ENCODE data around the gene CNGA3. TPM values are rescaled to one million over a fixed set of nuclear protein-coding genes. Genes with fewer than 3 reads are reported as not detected.

CNGA3 gene
- total RNA-seq, 2 experiments from 2014 or later, result not detected

GRCh38 chr2:98394595-98395153, 48.4 kb downstream of the CNGA3 start:
- H3K9me3 ChIP-seq (ENCODE audit: low read length), result no peaks in the 10 kb centered on the region
- no peak overlapping the region for H2AFZ ChIP-seq (ENCODE audit: low read length)
- H3K4me2 ChIP-seq (ENCODE audit: low read length), result no peak overlapping the region
- no peak for DNase-seq (ENCODE audit: low spot score)
- no peaks in the 10 kb centered on the region for H3K79me2 ChIP-seq (ENCODE audit: insufficient read depth, low read depth, low read length)
- H3K9me2 ChIP-seq (ENCODE audit: insufficient read depth, low read length), result no peaks in the 10 kb centered on the region
- no peaks in the 10 kb centered on the region for H3K36me3 ChIP-seq (ENCODE audit: insufficient read depth, low read length)
- H3K4me3 ChIP-seq (ENCODE audit: low read depth, low read length, poor library complexity, severe bottlenecking), result no peak overlapping the region
- CTCF ChIA-PET (ENCODE audit: unreplicated experiment), result no interaction called here
- H3K4me1 ChIP-seq (ENCODE audit: insufficient read depth, low read length, poor library complexity, severe bottlenecking), result no peaks in the 10 kb centered on the region
- H3K27ac ChIP-seq (ENCODE audit: low read depth, low read length, poor library complexity, severe bottlenecking), result no peak overlapping the region
- TF ChIP-seq EZH2phosphoT487 (IDR thresholded peaks at IDR 0.05; ENCODE audit: borderline replicate concordance, low read depth, low read length) (no peak), CTCF (conservative IDR thresholded peaks at IDR 0.05; ENCODE audit: low read length) (no peak)
- no TSS peak for BruUV-seq (replicated peaks)
- POLR2A ChIA-PET, result no interaction called here
- no peaks in the 10 kb centered on the region for H4K20me1 ChIP-seq (ENCODE audit: insufficient read depth, low read length)
- intact Hi-C loops (cut with micrococcal nuclease; ENCODE audit: unreplicated experiment), result no loop called here

- Histone ChIP-seq H3K79me2 (ENCODE audit: insufficient read depth, low read depth, low read length) (no peaks in the 10 kb centered on the region), H3K4me2 (ENCODE audit: low read length) (no peak overlapping the region), H3K4me1 (ENCODE audit: insufficient read depth, low read length, poor library complexity, severe bottlenecking) (no peaks in the 10 kb centered on the region), H3K9me2 (ENCODE audit: insufficient read depth, low read length) (no peaks in the 10 kb centered on the region), H4K20me1 (ENCODE audit: insufficient read depth, low read length) (no peaks in the 10 kb centered on the region), H3K27ac (ENCODE audit: low read depth, low read length, poor library complexity, severe bottlenecking) (no peak overlapping the region), H2AFZ (ENCODE audit: low read length) (no peak overlapping the region), H3K36me3 (ENCODE audit: insufficient read depth, low read length) (no peaks in the 10 kb centered on the region), H3K9me3 (ENCODE audit: low read length) (no peaks in the 10 kb centered on the region), H3K4me3 (ENCODE audit: low read depth, low read length, poor library complexity, severe bottlenecking) (no peak overlapping the region)
- BruUV-seq (replicated peaks), result no TSS peak
- POLR2A ChIA-PET, result no interaction called here
- TF ChIP-seq CTCF (conservative IDR thresholded peaks at IDR 0.05; ENCODE audit: low read length) (no peak), EZH2phosphoT487 (IDR thresholded peaks at IDR 0.05; ENCODE audit: borderline replicate concordance, low read depth, low read length) (no peak)
- DNase-seq (ENCODE audit: low spot score), result no peak
- intact Hi-C loops (cut with micrococcal nuclease; ENCODE audit: unreplicated experiment), result no loop called here
- CTCF ChIA-PET (ENCODE audit: unreplicated experiment), result no interaction called here
Observed at GRCh38 chr2:98395977-98396376, 49.7 kb downstream of the CNGA3 start.

DNA sequence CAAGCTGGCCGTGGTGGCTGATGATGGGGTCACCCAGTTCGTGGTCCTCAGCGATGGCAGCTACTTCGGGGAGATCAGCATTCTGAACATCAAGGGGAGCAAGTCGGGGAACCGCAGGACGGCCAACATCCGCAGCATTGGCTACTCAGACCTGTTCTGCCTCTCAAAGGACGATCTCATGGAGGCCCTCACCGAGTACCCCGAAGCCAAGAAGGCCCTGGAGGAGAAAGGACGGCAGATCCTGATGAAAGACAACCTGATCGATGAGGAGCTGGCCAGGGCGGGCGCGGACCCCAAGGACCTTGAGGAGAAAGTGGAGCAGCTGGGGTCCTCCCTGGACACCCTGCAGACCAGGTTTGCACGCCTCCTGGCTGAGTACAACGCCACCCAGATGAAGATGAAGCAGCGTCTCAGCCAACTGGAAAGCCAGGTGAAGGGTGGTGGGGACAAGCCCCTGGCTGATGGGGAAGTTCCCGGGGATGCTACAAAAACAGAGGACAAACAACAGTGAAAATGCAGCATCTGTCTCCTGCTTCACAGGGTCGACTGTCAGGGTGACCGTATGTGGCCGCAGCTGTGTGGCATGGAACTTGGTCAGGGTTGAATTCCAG, 50.6 kb downstream of the CNGA3 start:
- DNase-seq (ENCODE audit: low spot score), result no peak
- Histone ChIP-seq H3K36me3 (ENCODE audit: insufficient read depth, low read length) (no peaks in the 10 kb centered on the region), H3K79me2 (ENCODE audit: insufficient read depth, low read depth, low read length) (no peaks in the 10 kb centered on the region), H2AFZ (ENCODE audit: low read length) (no peak overlapping the region), H3K9me3 (ENCODE audit: low read length) (no peaks in the 10 kb centered on the region), H3K4me1 (ENCODE audit: insufficient read depth, low read length, poor library complexity, severe bottlenecking) (no peaks in the 10 kb centered on the region), H4K20me1 (ENCODE audit: insufficient read depth, low read length) (no peaks in the 10 kb centered on the region), H3K9me2 (ENCODE audit: insufficient read depth, low read length) (no peaks in the 10 kb centered on the region), H3K27ac (ENCODE audit: low read depth, low read length, poor library complexity, severe bottlenecking) (no peak overlapping the region), H3K4me2 (ENCODE audit: low read length) (no peak overlapping the region), H3K4me3 (ENCODE audit: low read depth, low read length, poor library complexity, severe bottlenecking) (no peak overlapping the region)
- no TSS peak for BruUV-seq (replicated peaks)
- intact Hi-C loops (cut with micrococcal nuclease; ENCODE audit: unreplicated experiment), result no loop called here
- TF ChIP-seq CTCF (conservative IDR thresholded peaks at IDR 0.05; ENCODE audit: low read length), result no peak
- no peak for TF ChIP-seq EZH2phosphoT487 (IDR thresholded peaks at IDR 0.05; ENCODE audit: borderline replicate concordance, low read depth, low read length)
- POLR2A ChIA-PET, result no interaction called here
- CTCF ChIA-PET (ENCODE audit: unreplicated experiment), result interaction anchor here (0.6 kb wide), 1 partner anchor 1887 kb away, joined by 3 read pairs; no protein-coding TSS in a partner anchor

All from OCI-LY7 (cell line).